Uterus (tissue), 2 donors: Measurements from ENCODE around the gene NUP160.

ENCODE experiments used
- CTCF ChIP-seq, 4 experiments: fragments of 200-600 bp in 2 of 4; fragments of 450-650 bp in 2 of 4; sonication (generic) in 2 of 4; IDR thresholded peaks; one replicate each; pipeline ENCODE4 v1.5.1; 2016 to 2019; ENCODE audit warnings: antibody characterized with exemption in 4 of 4, mild to moderate bottlenecking in 2 of 4, moderate library complexity in 1 of 4
- POLR2A ChIP-seq, 2 donors: fragments of 450-650 bp; IDR thresholded peaks; one replicate each; pipeline ENCODE4 v1.6.1; 2016; ENCODE audit warnings: antibody characterized with exemption in 2 of 2, mild to moderate bottlenecking in 1 of 2, moderate library complexity in 1 of 2

- TF ChIP-seq POLR2A (IDR thresholded peaks at IDR 0.05) (no peak), CTCF (IDR thresholded peaks at IDR 0.05) (no peak)
Observed at GRCh38 chr11:47850337-47850736, 2.2 kb upstream of the NUP160 start.
